ENCODE data around the gene MYG1.

DNA sequence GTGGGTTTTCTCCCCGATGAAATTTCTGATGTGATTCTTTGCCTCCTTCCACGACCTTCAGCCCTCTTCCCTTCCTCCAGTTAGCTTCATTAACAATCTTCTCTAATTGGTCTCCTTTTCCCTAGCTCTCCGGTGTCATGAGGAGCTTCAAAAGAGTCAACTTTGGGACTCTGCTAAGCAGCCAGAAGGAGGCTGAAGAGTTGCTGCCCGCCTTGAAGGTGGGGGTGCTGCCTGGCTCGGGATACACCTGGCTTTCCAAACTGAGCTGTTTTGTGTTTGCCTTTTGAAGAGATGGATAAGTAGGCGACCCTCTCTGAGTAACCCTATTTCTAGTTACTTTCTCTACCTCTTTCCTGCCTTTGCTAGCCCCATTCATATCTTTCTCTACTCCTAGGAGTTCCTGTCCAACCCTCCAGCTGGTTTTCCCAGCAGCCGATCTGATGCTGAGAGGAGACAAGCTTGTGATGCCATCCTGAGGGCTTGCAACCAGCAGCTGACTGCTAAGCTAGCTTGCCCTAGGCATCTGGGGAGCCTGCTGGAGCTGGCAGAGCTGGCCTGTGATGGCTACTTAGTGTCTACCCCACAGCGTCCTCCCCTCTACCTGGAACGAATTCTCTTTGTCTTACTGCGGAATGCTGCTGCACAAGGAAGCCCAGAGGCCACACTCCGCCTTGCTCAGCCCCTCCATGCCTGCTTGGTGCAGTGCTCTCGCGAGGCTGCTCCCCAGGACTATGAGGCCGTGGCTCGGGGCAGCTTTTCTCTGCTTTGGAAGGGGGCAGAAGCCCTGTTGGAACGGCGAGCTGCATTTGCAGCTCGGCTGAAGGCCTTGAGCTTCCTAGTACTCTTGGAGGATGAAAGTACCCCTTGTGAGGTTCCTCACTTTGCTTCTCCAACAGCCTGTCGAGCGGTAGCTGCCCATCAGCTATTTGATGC, 30.6 kb upstream of the MYG1 start:
- TF ChIP-seq CTCF (IDR thresholded peaks at IDR 0.05) (no peak), EZH2 (IDR thresholded peaks at IDR 0.05) (no peak)

Data from neural progenitor cell (in vitro differentiated cells).